NCI-H2196 (cell line): ENCODE measurements around the gene GRB10.

Experiments
- DNase-seq: peaks from one replicate; lab custom pipeline; 2025; ENCODE audit not compliant: unreplicated experiment; lab: John Stamatoyannopoulos, UW

Gene GRB10

GRCh38 chr7:50803359-50804337 is 21.0 kb upstream of the GRB10 start:
- no peak for DNase-seq

- no peak for DNase-seq
Measured at GRCh38 chr7:50801907-50802306, 19.2 kb upstream of the GRB10 start.

GRCh38 chr7:50799873-50800272 is 17.2 kb upstream of the GRB10 start:
- DNase-seq = no peak

DNA sequence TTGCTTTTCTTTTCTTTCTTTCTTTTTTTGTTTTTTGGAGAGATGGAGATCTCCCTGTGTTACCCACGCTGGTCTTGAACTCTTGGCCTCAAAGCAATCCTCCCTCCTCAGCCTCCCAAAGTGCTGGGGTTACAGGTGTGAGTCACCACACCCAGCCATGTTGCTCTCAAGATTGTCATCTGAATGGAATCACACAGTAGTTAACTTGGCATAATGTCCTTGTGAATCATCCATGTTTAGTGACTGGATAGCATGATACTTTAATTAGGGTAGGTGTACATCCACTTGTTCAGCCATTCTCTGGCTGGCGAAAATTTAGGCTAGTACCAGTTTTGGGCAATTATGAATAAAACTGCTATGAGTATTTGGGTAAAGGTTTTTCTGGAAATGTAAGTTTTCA is 15.4 kb upstream of the GRB10 start:
- no peak for DNase-seq

DNA sequence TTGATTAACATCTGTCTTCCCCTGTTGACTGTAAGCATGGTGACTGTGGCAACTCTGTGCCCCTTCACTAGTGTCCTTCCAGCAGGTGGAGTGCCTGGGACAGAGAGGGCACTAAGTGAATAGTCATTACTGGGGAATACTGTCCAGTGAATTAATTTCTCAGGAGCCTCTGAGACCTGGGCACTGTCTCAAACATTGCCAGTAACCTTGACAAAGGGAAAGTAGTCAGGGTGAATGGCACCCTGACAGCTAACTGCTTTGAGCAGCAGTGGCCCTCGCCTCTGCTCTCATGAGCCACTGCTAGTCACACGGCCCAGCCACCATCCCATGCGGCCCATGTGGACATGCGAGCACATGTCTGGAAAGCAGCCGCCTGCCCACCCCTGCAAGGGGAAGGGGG is 13.1 kb upstream of the GRB10 start:
- no peak for DNase-seq

- no peak for DNase-seq
Measured at GRCh38 chr7:50795253-50795652, 12.6 kb upstream of the GRB10 start.

GRCh38 chr7:50793947-50794570 is 11.4 kb upstream of the GRB10 start:
- no peak for DNase-seq

DNA sequence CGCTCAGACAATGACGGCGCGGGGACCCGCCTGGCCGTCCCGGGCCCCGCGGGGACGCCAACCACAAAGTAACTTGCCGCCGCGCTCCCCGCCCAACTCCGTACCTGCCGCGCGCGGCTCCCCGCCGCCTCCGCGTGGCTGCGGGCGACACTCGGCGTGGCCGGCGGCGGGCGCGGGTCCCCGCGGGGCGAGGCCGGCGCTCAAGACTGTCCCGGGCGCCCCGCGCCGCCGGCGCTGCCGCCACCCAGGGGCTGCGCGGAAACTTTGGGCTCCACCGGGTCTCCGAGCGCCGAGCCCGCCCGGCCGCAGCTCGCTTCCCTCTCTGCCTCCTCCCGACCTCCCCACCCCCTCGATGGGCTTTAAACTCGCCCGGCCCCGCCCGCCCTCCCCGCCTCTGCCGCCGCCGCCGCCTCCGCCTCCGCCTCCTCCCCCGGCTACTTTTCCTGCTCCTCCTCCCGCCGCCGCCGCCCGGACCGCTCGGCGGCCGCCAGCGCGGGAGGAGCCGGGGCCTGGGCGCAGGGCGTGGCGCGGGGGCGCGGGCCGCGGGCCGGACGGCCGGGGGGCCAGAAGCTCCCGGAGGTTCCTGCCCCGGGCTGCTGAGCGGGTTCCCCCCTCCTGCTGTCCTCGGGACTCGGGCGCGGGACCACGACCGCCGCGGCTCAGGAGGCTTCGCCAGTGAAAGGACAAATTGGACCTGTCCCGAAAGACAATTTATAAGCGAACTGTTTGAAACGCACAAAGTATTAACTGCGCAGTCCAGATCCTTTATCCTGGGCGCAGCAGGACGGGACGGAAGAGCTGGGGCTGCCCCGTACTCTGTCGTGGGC is 10.6 kb upstream of the GRB10 start:
- peak; percentile 22 for DNase-seq

- no peak for DNase-seq
Measured at GRCh38 chr7:50792342-50793119, 9.8 kb upstream of the GRB10 start.

DNA sequence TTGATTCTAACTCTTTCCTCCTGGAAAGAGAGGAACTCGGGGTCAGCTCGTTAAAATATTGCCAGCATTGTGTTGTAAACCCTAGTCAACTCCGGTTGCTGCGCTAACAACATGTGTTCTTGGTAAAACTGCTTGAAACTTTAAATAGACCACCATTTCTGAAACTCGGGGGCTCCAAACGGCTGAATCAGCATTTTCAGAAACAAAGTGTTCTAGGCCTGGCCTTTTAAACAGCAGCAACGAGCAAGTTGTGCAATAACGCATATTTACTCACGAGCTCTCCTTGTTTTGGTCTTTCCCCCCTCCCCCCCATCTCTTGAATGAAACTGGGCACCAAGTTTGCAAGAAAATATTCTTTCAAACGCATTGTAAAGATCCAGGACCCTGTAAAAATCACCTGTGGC is 9.2 kb upstream of the GRB10 start:
- no peak for DNase-seq

DNA sequence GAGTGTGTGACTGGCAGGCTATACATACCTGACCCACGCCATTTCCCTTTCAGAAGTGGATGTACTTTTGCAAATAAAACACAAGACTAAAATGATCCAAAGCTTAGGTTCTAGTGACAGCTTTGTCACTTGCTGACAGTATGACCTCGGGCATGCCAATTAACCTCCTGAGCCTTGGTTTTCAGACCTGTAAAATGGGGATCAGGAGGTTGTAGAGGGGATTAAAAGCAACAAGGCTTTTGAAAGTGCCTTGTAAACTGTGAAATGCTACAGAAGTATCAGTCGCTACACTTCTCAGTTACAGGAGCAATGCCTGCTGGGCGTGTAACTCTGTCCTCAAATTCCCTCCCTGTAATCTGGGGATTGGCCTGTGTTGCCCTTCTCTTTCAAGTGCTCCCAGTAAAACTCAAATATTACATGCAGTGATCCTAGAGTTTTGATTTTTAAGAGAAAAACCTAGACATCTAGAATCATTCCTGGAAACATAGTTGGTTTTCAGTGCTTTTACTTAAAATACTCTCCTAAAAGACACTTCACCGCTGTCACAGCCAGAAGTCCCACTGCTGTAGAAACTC is 8.8 kb upstream of the GRB10 start:
- no peak for DNase-seq

DNA sequence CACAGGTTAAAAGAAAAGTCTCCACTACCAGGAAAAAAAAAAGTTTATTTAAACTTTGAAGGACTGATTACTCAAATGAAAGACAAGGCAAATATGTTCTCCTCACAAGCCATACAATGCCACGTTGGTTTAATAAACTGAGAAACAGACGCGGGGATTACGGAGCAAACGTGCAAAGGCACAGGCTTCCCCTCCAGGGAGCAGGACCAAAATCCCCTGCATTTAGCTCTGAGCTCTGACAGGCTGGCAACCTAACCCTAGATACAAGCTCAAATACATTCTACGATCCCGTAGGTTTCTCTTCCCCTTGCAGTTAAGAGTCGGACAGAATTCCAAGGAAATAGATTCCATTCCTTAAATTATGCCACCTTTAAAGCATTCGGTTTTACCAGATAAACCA is 7.7 kb upstream of the GRB10 start:
- DNase-seq = no peak

DNA sequence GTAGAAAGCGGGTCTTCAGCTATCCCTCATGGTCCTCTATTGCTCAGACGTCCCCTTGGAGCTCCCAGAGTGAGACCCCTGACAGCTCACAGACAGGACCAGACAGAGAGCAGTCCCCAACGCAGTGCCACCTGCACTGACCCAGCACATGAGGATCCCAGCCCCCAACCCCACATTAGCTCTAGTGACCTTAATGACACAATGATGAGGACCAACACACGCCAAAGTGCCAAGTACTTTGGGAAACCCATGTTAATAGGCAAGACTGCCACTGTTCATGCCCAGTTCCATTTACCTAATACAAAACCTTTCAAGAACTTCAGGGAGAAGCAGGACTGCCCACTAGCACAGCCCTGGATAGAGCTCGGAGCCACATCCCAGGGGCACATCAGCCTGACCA is 5.7 kb upstream of the GRB10 start:
- DNase-seq = no peak

- no peak for DNase-seq
Measured at GRCh38 chr7:50787825-50788224, 5.1 kb upstream of the GRB10 start.

GRCh38 chr7:50785346-50785745 is 2.6 kb upstream of the GRB10 start:
- DNase-seq = no peak

DNA sequence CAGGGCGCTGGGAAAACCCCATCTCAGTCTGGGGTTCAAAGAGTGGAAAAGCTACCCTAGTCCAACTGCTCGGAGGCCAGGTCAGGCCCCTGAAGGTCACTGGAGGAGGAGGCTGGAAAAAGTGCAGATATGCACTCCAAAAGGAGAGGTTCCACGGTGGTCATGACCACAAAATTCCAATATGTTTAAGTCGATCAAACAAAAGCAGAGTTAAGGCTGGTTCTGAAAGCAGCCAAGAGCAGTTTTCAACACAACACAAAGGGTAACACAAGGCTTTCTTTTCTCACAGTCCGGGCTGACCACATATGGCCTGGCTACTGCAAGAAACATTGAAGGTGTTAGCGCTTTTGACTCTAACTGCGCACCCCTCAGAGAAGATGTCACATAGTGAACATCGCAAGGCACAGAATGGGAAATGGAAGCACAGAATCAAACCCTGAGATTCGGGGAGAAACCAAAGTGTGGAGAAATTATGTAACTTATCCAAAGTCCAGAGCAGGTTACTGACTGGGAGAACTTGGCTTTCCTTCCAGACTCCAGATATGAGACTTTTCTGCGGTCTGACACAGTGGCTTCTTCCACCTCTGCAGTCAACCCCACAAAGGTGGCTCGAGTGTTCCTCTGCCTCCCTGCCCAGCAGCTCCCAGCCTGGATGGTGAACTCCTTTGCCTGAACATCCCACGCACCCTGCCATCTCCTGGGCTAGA is 1.3 kb upstream of the GRB10 start:
- DNase-seq = no peak

DNA sequence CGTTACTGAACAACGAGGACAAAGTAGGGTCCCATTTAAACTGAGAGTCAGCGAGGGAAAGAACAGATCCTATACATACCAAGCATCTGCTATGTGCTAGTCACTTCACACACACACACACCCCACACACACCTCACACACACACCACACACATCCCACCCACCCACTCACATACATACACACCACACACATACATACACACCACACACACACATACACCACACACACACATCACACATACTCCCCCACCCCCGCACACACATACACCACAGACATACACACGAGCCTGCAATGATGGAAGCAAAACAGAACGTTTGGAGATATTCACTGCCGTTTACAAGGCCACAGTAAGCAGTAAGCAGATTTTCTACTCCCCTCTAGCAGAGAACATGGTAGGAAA is 607 bp upstream of the GRB10 start:
- DNase-seq = no peak

DNA sequence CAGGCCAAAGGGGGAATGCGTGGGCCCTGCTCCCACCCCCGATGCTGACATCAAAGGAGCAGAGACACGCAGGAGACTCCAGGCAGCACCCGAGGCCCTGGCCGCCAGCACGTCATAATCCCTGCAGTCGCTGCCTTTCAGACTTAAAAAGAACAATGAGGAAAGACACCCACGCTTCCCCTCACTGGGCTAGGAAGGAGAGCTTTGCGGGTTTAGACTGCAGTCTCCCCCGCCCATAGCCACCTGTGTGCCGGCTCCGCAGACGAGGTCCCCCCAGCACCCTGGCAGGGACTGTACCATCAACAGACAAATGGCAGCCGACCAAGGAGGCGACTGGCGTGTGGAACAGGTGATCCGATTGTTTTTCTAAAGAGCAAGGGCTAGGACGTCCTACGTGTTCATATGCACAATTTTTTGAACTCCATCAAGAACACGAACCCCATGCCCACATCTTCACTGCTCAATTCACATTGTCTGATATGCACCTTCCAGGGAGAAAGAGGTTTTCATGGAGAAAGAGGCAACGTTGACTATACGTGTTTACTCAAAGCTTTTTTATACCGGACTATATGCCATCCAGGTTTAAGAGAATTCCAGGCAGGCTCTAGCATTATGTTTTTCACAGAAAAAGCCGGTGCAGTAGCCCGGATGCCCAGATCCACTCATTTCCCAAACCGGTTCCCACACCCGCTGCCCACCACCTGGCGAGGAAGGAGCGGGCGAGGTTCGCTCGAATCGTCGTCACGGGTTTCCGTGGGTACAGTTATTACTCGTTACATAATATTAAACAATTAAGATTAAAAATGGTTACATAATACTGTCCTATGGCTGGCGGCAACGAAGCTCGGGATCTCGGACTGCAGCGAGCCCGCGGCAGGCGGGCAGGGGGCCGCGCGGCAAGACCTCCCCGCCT is 1.1 kb downstream of the GRB10 start:
- DNase-seq = no peak

DNA sequence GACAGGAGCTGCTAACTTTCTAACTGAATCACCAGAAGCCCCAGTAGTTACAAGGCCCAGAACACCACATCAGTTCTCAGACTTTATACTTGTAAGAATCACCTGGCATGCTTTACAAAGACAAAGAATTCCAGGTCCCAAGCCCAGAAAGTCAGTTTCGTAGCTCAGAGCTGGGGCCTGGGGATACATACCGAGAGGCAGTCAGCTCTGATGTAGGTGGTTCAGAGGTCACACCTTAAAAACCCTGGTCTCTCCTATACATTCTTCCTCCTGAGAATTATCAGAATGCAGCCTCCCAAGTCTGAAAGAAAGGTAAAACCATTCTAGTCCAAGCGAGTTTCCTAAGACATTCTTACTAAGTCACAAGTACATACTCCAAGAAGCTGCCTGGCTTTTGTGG is 2.3 kb downstream of the GRB10 start:
- no peak for DNase-seq
